Measurements from ENCODE around the gene PHLDA2. TPM values are rescaled to one million over a fixed set of nuclear protein-coding genes. Genes with fewer than 3 reads are reported as not detected.

Gene PHLDA2
- 10 to 100 TPM; 29.9 to 36.7 TPM for total RNA-seq
- long read RNA-seq, transcript PHLDA2-201 (2 exons, 955 nt), result major isoform, 22 of 22 reads
- long read RNA-seq, partial matches to known transcripts, result 0 of 22 reads
- long read RNA-seq, other reads (novel, unspliced or antisense), result 0 of 22 reads

- ATAC-seq (peak; percentile 44), DNase-seq (peak; percentile 59 to 77)
- intact Hi-C loops (cut with DNase I, micrococcal nuclease), result no loop called here
These were observed at the start of gene PHLDA2 for GRCh38 chr11:2928605-2929530. Gene PHLDA2, minus strand, starts transcription at chr11:2929420. Its CDS starts 56 bp downstream, at chr11:2929364.

GRCh38 chr11:2977113-2977512, 47.9 kb upstream of the PHLDA2 start:
- DNase-seq (no peak), ATAC-seq (peak; percentile 12)
- intact Hi-C loops (cut with DNase I, micrococcal nuclease), result no loop called here

GRCh38 chr11:2976294-2977063, 47.3 kb upstream of the PHLDA2 start:
- intact Hi-C loops (cut with DNase I, micrococcal nuclease), result no loop called here
- ATAC-seq, result no peak
- DNase-seq, result no peak

GRCh38 chr11:2975594-2975993, 46.4 kb upstream of the PHLDA2 start:
- intact Hi-C loops (cut with DNase I, micrococcal nuclease), result no loop called here
- ATAC-seq (peak; percentile 90), DNase-seq (peak in 1 of 2 donors; percentile 28)

- ATAC-seq (no peak), DNase-seq (no peak)
- intact Hi-C loops (cut with DNase I, micrococcal nuclease), result no loop called here
These were observed 45.1 kb upstream of the PHLDA2 start for GRCh38 chr11:2974272-2974671.

GRCh38 chr11:2968341-2968900, 39.2 kb upstream of the PHLDA2 start:
- ATAC-seq (no peak), DNase-seq (no peak)
- intact Hi-C loops (cut with DNase I, micrococcal nuclease), result no loop called here

GRCh38 chr11:2964782-2965181, 35.6 kb upstream of the PHLDA2 start:
- no peak for DNase-seq
- peak; percentile 14 for ATAC-seq
- intact Hi-C loops (cut with DNase I, micrococcal nuclease), result no loop called here

- intact Hi-C loops (cut with DNase I, micrococcal nuclease), result no loop called here
- ATAC-seq, result no peak
These were observed 34.5 kb upstream of the PHLDA2 start for GRCh38 chr11:2963761-2964160.

GRCh38 chr11:2963112-2963754, 34.0 kb upstream of the PHLDA2 start:
- DNase-seq (no peak), ATAC-seq (no peak)
- intact Hi-C loops (cut with DNase I, micrococcal nuclease), result no loop called here

More at GRCh38 chr11:2963761-2964160, 34.5 kb upstream of the PHLDA2 start:
- DNase-seq, result no peak

- DNase-seq (no peak), ATAC-seq (no peak)
- intact Hi-C loops (cut with DNase I, micrococcal nuclease), result no loop called here
These were observed 31.9 kb upstream of the PHLDA2 start for GRCh38 chr11:2961080-2961479.

GRCh38 chr11:2960139-2960538, 30.9 kb upstream of the PHLDA2 start:
- DNase-seq, result no peak
- no peak for ATAC-seq
- intact Hi-C loops (cut with DNase I, micrococcal nuclease), result no loop called here

GRCh38 chr11:2958251-2958650, 29.0 kb upstream of the PHLDA2 start:
- intact Hi-C loops (cut with DNase I, micrococcal nuclease), result no loop called here
- ATAC-seq (no peak), DNase-seq (no peak)

GRCh38 chr11:2955906-2956476, 26.8 kb upstream of the PHLDA2 start:
- intact Hi-C loops (cut with DNase I, micrococcal nuclease), result no loop called here
- ATAC-seq (no peak), DNase-seq (no peak)

GRCh38 chr11:2954263-2954662, 25.0 kb upstream of the PHLDA2 start:
- no peak for DNase-seq
- intact Hi-C loops (cut with DNase I, micrococcal nuclease), result no loop called here

GRCh38 chr11:2952290-2952689, 23.1 kb upstream of the PHLDA2 start:
- DNase-seq (no peak), ATAC-seq (no peak)
- intact Hi-C loops (cut with DNase I, micrococcal nuclease), result no loop called here

More at GRCh38 chr11:2954263-2954662, 25.0 kb upstream of the PHLDA2 start:
- no peak for ATAC-seq

- no peak for ATAC-seq
- intact Hi-C loops (cut with DNase I, micrococcal nuclease), result no loop called here
- no peak for DNase-seq
These were observed 22.3 kb upstream of the PHLDA2 start for GRCh38 chr11:2951231-2952110.

- DNase-seq (no peak), ATAC-seq (no peak)
- intact Hi-C loops (cut with DNase I, micrococcal nuclease), result no loop called here
These were observed 21.6 kb upstream of the PHLDA2 start for GRCh38 chr11:2950825-2951224.

- no peak for DNase-seq
- intact Hi-C loops (cut with DNase I, micrococcal nuclease), result no loop called here
These were observed 20.7 kb upstream of the PHLDA2 start for GRCh38 chr11:2949920-2950319.

More at GRCh38 chr11:2949920-2950319, 20.7 kb upstream of the PHLDA2 start:
- no peak for ATAC-seq
